Sigmoid colon (tissue), 4 donors: ENCODE data around the gene TATDN3.

Experiments
- EP300 ChIP-seq, 4 donors: sonication (generic); formaldehyde crosslinking; IDR thresholded peaks; one replicate each; pipeline ENCODE4 v1.6.1; 2017; ENCODE audit warnings: antibody characterized with exemption in 4 of 4
- TF ChIP-seq, protein P1 (sequence below), 4 experiments: fragments of 450-650 bp in 3 of 4; fragments of 200-600 bp in 1 of 4; IDR thresholded peaks; one replicate each; pipeline ENCODE4 v1.5.1; 2016 to 2019; ENCODE audit warnings: antibody characterized with exemption in 4 of 4, mild to moderate bottlenecking in 3 of 4, moderate library complexity in 2 of 4

DNA sequence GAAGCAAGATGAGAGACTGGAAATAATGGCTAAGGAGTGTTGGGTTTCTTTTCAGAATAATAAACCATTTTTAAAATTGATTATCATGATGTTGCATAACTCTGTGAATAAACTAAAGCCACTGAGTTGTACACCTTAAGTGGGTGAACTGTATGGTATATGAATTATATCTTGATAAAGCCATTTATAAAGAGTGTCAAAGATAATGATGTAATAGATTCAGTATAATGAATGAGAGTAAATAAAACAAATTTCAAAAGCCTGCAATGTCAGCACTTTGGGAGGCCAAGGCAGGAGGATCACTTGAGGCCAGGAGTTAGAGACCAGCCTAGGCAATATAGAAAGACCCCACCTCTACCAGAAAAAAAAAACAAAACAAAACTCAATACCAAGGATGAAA, 16.5 kb upstream of the TATDN3 start:
- TF ChIP-seq EP300 (IDR thresholded peaks at IDR 0.05), result no peak
- TF ChIP-seq, protein P1, sequence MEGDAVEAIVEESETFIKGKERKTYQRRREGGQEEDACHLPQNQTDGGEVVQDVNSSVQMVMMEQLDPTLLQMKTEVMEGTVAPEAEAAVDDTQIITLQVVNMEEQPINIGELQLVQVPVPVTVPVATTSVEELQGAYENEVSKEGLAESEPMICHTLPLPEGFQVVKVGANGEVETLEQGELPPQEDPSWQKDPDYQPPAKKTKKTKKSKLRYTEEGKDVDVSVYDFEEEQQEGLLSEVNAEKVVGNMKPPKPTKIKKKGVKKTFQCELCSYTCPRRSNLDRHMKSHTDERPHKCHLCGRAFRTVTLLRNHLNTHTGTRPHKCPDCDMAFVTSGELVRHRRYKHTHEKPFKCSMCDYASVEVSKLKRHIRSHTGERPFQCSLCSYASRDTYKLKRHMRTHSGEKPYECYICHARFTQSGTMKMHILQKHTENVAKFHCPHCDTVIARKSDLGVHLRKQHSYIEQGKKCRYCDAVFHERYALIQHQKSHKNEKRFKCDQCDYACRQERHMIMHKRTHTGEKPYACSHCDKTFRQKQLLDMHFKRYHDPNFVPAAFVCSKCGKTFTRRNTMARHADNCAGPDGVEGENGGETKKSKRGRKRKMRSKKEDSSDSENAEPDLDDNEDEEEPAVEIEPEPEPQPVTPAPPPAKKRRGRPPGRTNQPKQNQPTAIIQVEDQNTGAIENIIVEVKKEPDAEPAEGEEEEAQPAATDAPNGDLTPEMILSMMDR (IDR thresholded peaks at IDR 0.05), result no peak
